Measurements from ENCODE around the gene PELI2.

The PELI2 gene

DNA sequence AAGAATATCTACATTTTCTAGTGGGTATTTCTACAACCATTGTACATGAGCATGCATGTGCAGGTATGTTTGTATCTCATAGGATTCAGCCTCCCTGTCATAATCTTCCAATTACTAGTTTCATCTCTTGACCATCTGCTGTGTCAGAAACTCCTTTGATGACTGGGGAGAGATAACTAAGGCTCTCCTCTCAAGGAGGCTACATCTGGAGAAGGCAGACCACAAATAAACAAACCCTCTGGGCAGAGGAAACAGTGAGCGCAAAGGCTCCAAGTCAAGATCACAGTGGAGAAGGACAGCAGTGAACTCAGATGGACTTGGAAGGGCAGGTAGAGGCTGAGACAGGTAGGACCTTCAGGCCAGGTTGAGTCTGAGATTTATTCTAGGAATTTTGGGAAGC, 166.4 kb downstream of the PELI2 start:
- Histone ChIP-seq H3K36me3 (no peaks in the 10 kb centered on the region), H3K27me3 (no peaks in the 10 kb centered on the region)

DNA sequence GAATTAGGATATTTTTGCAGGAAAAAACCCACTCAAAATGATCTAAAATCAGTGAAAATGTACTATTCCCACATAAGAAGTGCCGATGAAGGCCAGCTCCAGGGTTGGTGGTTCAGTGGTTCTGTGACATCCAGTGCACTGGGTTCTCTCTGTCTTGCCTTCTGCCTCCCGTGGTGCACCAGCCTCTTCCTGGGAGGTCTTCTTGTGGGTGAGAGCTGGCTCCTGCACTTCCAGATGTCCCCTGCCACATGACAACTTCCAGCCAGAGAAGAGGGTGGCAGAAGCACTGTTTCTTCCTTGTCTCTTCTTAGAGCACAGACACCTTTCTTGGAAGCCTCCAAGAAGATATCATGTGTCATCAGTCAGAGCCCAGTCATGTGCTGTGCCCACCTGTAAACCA, 170.9 kb downstream of the PELI2 start:
- TF ChIP-seq, protein P1, sequence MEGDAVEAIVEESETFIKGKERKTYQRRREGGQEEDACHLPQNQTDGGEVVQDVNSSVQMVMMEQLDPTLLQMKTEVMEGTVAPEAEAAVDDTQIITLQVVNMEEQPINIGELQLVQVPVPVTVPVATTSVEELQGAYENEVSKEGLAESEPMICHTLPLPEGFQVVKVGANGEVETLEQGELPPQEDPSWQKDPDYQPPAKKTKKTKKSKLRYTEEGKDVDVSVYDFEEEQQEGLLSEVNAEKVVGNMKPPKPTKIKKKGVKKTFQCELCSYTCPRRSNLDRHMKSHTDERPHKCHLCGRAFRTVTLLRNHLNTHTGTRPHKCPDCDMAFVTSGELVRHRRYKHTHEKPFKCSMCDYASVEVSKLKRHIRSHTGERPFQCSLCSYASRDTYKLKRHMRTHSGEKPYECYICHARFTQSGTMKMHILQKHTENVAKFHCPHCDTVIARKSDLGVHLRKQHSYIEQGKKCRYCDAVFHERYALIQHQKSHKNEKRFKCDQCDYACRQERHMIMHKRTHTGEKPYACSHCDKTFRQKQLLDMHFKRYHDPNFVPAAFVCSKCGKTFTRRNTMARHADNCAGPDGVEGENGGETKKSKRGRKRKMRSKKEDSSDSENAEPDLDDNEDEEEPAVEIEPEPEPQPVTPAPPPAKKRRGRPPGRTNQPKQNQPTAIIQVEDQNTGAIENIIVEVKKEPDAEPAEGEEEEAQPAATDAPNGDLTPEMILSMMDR (IDR thresholded peaks at IDR 0.05; ENCODE audit: low read depth, low read length): no peak
- Histone ChIP-seq H3K27me3 (no peaks in the 10 kb centered on the region), H3K4me3 (ENCODE audit: low read depth, low read length) (no peak overlapping the region), H3K36me3 (no peaks in the 10 kb centered on the region), H3K9me3 (no peaks in the 10 kb centered on the region), H3K4me1 (peaks cover 13% of the 10 kb centered on the region)
- DNase-seq: no peak

More for the DNA sequence above, 166.4 kb downstream of the PELI2 start:
- no peak overlapping the region for H3K4me3 ChIP-seq (ENCODE audit: low read depth, low read length)
- TF ChIP-seq, protein P1 (IDR thresholded peaks at IDR 0.05; ENCODE audit: low read depth, low read length): no peak
- peaks cover 4% of the 10 kb centered on the region; the same call in 1 of the 2 replicates for H3K4me1 ChIP-seq
- no peak for DNase-seq
- H3K9me3 ChIP-seq: no peaks in the 10 kb centered on the region

DNA sequence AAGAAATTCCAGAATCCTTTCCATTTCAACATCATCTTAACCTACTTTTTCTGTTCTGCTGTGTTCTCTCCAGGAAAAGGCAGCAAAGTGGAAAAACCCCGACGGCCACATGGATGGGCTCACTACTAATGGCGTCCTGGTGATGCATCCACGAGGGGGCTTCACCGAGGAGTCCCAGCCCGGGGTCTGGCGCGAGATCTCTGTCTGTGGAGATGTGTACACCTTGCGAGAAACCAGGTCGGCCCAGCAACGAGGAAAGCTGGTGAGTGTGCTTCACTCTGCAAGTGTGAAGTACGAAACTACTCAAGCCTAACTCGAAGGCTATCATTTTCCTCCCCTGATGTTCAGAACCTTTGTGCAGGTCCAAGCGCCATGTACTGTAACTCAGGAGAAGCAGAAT, 172.0 kb downstream of the PELI2 start:
- Histone ChIP-seq H3K9me3 (no peaks in the 10 kb centered on the region), H3K36me3 (no peaks in the 10 kb centered on the region), H3K4me3 (ENCODE audit: low read depth, low read length) (no peak overlapping the region), H3K4me1 (peaks cover 13% of the 10 kb centered on the region), H3K27me3 (no peaks in the 10 kb centered on the region; the same call in none of the 2 replicates)
- DNase-seq: no peak
- TF ChIP-seq, protein P1 (IDR thresholded peaks at IDR 0.05; ENCODE audit: low read depth, low read length): no peak

DNA sequence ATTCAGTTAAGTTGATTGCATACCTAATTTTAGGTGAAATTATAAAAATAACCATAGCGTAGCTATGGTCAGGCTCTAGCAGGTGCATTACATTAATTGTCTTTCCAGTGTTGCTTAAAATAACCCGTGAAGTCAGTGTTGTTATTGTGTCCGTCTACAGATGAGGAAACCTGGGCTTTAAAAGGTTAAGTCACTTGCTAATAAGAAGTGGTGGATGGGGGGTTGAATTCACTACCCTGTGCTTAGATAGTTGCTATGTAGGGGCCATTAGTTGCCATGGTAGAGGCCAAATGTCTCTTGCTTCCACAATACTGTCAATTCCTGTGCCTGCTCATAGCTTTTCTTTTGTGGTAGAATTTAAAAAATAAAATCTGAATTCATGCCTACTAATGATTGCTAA, 174.8 kb downstream of the PELI2 start:
- Histone ChIP-seq H3K4me1 (peaks cover 13% of the 10 kb centered on the region), H3K9me3 (no peaks in the 10 kb centered on the region), H3K4me3 (ENCODE audit: low read depth, low read length) (no peak overlapping the region), H3K36me3 (no peaks in the 10 kb centered on the region), H3K27me3 (no peaks in the 10 kb centered on the region; the same call in none of the 2 replicates)
- no peak for DNase-seq
- TF ChIP-seq, protein P1 (IDR thresholded peaks at IDR 0.05; ENCODE audit: low read depth, low read length): no peak

DNA sequence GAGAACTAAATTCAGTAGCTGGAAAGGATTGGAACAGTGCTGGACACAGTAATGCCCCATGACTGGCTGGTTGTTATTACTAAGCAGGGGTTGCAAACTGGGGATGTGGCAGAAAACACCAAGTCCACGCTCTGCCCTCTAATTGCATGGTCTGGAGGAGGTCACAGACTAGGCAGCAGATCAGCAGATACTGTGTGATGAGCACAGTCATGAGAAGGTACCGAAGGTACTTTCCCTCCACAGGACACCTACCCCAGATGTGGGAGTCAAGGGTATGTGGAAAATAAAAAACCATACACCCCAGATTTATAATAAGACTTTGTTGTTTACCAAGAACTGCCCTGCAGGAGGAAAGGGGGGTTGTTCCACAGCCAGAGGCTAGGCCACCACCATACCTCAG, 175.3 kb downstream of the PELI2 start:
- TF ChIP-seq, protein P1 (IDR thresholded peaks at IDR 0.05; ENCODE audit: low read depth, low read length): no peak
- no peaks in the 10 kb centered on the region; the same call in none of the 2 replicates for H3K27me3 ChIP-seq
- no peak for DNase-seq

DNA sequence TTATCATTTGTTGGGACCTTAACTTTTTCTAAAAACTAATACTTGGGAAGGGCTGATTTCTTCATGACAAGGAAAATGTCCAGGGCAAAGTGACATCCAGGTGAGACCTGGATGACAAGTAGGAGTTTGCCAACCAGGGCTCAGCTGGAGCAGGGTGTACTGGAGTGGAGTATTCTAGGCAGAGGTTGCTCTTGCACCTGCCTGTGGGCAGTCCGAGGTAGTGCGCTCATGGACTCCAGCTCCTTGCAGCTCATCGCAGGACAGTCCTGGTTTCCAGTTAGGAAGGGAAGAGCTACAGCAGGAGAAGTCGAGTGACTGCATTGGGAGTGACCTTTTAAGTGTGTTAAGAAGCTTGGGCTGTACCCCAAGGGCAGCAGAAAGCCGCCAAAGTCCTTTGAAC, 175.9 kb downstream of the PELI2 start:
- TF ChIP-seq, protein P1 (IDR thresholded peaks at IDR 0.05; ENCODE audit: low read depth, low read length): peak; percentile 54
- H3K4me1 ChIP-seq: peaks cover 9% of the 10 kb centered on the region
- H3K9me3 ChIP-seq: no peaks in the 10 kb centered on the region
- H3K36me3 ChIP-seq: no peaks in the 10 kb centered on the region
- peak; percentile 56 for DNase-seq
- H3K4me3 ChIP-seq (ENCODE audit: low read depth, low read length): no peak overlapping the region
- H3K27me3 ChIP-seq: no peaks in the 10 kb centered on the region; the same call in none of the 2 replicates

More for the DNA sequence above, 175.3 kb downstream of the PELI2 start:
- no peaks in the 10 kb centered on the region for H3K36me3 ChIP-seq
- H3K4me1 ChIP-seq: peaks cover 9% of the 10 kb centered on the region
- no peaks in the 10 kb centered on the region for H3K9me3 ChIP-seq
- no peak overlapping the region for H3K4me3 ChIP-seq (ENCODE audit: low read depth, low read length)

Measured in BE2C (cell line).